ENCODE measurements around the gene MSN.
A peak's percentile ranks its signal among the peaks of the same experiment; 100 is the strongest.

Gene MSN

GRCh38 chrX:65674204-65674893, 6.9 kb downstream of the MSN start:
- peak; percentile 37 for DNase-seq

DNA sequence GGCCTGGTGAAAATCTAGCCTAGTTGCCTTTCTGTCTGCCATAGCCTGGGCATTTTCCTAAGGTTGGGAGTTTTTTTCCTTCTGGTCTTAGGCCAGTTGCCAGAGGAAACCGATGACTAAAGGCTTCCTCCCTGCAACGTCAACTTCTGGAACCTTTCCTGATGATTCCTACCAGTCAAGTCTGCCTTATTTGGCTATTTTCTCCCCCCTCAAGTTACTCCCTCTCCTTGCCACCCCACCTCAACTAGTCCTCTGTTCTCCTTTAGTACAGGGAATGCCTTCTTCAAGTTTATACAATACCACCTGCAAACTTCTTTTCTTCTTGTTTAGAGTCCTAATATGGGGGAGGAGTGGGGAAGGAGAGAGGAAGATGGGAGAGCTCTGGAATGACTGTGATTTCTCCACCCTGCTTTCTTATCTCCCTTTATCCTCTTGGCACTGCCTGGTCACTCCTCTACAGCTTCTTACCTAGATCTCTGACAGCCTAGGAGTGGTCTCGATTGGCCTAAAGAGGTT, 10.6 kb downstream of the MSN start:
- DNase-seq = peak; percentile 89

DNA sequence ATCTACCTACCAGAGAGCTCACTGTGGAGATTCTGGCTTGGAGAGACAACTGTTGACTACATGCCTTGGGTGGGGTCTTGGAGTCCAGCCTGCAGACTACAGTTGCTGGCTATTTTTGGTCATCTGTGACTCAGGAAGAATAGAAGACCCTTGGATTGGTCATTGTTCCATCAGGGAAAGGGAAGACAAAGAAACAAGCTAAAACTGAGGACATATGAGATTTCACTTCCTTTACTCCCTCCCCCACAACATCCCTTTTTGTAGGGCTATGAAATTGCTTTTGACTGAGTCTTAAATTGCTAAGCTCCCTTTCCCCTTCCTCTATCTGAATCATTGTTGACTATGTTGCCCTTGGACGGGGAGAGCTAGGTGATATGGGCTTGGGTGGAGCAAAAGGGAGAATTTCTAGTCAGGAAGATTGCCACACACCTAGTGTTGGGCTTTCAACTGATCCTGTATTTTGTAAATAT, 11.7 kb downstream of the MSN start:
- DNase-seq = peak; percentile 64

DNA sequence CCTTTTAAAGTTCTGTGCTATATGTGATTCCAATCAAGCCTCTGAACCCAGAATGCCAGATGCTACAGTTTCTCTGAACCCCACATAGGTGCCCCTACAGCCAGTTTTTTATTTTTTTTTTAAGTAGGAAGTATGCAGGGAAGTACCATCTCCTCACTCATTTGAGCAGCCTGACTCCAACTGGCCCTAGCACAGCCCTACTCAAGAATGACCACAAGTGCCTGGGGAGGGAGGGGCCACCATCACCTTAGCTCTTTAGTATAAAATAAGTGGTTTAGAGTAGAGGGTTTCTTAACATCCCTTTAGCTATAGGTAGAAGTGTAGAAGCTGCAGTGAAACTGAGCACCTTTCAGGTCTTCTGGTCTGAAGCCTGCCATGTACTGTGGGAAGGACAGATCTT, 14.4 kb downstream of the MSN start:
- DNase-seq = no peak

DNA sequence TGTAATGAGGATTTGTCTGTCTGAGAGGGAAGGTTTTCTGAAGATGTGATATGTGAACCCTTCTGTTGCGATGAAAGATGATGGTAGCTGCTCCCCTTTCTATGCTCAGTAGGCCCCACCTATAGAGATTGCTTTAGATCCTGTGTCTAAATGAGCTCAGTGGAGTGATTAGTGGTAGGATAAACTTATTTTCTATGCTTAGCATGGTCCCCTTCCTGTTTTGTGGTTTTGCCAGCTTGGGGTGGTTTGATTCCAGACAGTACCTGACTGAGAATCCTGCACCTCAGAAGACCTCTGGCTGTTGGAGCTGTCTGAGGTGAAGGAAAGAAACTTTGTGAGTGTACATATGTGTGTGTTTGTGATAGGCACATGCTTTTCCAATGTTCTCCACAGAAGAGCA, 17.7 kb downstream of the MSN start:
- no peak for DNase-seq

DNA sequence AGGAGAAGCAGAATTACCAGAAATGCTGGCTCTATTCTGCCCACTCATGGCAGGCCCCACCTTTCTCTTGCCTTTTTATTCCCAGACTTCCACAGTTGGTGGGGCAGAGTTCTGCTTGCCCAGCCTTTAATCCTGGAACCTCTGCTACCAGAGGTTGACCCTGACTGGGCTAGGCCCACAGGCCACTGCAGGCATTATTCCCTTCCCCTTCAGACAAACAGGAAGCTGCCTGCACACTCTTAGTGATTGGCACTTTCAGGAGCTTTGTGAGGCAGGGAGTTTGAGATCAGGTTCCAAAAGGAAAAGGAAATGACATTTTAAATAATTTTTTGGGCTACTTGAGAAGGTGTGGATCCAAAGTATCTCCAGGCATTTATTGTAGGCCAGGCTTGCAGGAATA, 18.8 kb downstream of the MSN start:
- no peak for DNase-seq

DNA sequence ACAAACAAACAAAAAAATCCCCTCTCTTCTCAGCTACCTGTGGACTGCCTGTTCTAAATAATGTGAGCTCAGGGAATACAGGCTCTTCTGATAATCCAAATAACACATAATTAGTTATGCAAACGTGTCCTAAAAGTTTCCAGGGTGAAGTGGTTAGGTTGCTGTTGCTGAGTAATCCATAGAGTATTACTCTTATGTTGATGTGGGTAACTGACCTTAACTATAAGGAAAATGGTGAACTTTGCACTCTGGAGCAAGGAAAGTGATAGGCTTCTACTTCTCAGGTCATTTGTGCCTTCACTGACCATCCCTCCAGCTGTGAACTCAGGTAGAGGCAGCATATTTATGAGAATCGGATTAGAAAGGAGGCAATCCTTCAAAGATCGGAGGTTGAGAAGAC, 19.9 kb downstream of the MSN start:
- DNase-seq = no peak

DNA sequence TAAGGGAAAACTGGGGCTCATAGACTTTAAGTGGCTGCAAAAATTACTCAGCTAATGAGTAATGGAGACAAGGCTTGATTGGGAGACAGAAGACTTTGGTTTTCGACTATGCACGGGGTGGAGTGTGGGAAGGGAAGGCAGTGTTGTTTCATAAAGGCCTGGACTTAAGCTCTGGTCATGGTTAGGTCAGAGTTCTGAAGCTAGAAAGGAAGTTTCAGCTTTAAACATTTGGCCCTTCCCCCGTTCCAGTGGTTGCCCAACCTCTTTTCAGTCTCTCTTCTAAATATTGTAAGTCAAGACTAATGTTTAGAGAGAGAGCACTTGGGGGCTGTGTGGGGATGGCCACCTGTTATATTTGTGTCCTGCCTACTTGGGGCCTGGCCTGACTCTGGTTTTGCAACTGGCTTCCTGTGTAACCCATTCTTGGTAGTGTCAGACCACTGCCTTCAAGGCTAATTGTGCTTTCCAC, 21.0 kb downstream of the MSN start:
- DNase-seq = peak; percentile 50

GRCh38 chrX:65689377-65689776, 21.9 kb downstream of the MSN start:
- DNase-seq = no peak

DNA sequence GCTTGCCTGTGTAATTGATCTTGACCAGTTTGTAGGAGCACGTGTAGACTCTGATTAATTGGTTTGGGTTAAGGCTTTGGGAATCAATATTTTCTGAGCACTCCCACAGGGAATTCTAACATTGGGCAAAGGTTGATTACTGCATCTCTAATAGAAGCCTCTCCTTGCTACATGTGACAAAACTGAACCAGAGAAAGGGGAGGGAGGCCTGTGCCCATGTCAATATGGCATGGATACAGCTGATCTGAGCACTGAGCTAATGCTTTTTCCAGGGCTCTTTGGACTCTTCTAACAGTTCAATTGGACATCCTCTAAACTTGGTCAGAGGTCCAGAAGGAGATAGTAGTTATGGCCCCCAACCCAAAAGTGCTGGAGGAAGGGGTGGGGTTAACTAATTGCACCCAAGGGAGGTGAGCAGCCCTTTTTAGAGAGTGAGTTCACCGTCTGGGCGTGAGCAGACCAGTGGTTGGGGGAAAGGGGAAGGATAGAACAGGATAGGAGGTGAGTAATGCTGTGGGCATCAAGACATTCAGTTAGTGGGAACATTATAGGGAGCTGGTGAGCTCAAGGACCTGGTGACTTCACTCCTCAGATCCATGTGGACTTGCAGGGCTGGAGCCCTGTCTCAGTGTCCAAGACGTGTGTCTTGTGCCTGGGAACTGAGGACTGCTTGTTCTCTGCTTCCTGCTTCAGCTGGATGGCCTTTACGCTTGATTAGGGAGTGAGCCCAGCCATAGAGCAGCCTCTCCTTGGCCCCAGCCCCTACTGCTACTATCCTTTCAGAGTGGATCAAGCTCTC, 22.8 kb downstream of the MSN start:
- DNase-seq = peak; percentile 79

DNA sequence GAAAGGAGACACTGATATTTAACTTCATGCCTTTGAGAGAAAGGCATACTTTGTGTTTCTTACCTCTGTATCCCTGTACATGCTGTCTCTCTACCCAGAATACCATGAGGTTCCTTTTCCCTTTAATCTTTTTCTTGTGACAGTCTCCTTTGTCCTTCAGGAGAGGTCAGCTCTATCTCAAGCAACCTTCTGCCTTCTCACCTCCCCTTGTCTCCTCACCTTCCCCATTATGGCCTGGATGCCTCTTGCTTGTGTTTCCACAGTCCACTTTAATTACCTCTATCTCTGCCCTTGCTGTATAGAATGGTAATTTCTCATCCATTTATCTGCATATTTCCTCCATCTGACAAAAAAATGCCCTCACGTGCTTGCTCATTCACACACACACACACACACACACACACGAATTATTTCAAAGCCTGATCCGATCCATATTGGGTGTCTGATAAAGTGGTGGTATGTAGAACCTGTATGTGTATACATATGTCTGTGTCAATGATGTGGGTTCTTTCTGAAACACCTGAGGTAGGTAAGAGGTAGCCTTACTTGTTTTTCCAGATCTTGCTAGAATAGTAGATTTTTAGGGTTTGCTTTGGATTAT, 28.5 kb downstream of the MSN start:
- DNase-seq = no peak

GRCh38 chrX:65696613-65697012, 29.2 kb downstream of the MSN start:
- no peak for DNase-seq

DNA sequence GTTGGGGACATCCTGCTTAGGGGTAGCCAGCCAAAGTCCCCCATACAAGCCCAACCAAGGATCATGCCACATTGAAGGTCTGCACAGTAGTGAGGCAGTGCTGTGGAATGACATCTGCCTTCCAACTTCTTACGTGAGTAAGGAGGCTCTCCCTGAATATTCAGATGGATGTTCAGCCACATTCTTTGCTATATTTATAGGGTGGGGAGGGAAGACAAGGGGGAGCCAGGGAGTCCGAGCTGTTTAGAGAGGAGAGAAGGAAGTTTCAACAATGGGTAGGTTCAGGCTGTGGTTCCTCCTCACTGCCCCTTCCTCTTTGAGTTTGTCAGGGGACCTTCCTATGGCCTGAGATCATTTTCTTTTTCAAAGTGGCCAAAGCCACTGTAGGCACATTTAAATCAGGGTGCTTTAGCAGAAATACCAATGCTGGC, 29.8 kb downstream of the MSN start:
- peak; percentile 82 for DNase-seq

DNA sequence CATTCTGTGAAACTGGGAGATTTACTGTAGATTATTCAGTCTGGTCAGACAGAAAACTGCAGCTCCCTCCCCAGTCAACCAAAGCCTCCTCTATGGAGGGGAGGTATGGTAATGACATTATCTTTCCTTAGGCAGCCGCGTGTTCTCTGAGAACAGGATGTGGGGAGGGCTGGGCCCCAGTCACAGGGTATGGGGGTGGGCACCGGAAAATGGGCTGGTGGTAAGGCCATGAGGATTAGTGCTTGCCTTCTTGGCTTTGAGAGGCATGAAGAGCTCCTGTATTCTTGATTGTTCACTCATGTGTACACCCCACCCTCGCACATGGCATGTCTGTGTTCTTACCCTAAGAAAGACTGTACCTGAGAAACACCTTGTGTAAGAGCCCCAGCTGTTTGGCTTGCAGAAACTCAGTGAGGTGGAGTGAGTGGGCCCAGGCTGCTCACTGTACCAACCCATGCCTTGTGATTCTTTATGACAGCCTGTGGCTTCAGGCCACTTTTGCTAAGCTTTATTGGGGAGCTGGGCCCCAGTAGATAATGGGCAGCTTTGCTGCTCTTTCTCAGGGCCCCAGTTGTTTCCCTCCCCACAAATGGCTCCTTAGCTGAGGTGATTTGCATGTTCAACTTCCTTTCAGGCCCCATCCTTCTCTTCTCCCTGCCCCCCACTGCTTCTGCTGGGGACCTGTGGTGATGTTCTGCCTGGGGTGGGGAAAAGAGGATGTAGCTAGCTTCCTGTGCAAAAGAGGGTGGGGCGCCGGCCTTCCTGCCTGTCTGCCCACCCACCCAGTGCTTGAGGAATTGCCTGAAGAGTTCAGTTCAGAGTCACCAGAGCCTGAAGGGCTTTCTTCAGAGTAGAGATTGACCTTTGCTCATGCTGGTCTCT, 30.7 kb downstream of the MSN start:
- DNase-seq = peak; percentile 37

GRCh38 chrX:65702956-65703355, 35.5 kb downstream of the MSN start:
- no peak for DNase-seq

GRCh38 chrX:65705439-65705838, 38.0 kb downstream of the MSN start:
- DNase-seq = no peak

- peak; percentile 94 for DNase-seq
These were observed 38.8 kb downstream of the MSN start for GRCh38 chrX:65706041-65706828.

DNA sequence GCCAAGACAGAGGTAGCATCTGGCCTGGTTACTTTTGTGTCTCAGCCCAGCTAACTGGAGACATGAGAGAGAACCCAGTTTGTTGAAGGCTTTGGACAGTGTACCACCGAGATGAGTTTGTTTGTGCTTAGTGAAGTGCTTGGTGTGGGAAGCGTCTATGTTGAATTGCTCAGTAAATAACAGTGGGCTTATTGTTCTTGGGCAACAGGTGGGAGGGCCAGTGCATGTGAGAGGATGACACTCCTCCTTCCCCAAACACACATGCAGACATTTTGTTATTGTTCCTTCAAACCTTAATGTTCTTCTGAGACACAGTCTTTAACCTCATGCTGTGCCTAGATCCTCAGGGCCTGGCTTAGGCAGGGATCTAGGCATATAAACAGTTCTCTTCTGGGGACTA, 39.7 kb downstream of the MSN start:
- no peak for DNase-seq

DNA sequence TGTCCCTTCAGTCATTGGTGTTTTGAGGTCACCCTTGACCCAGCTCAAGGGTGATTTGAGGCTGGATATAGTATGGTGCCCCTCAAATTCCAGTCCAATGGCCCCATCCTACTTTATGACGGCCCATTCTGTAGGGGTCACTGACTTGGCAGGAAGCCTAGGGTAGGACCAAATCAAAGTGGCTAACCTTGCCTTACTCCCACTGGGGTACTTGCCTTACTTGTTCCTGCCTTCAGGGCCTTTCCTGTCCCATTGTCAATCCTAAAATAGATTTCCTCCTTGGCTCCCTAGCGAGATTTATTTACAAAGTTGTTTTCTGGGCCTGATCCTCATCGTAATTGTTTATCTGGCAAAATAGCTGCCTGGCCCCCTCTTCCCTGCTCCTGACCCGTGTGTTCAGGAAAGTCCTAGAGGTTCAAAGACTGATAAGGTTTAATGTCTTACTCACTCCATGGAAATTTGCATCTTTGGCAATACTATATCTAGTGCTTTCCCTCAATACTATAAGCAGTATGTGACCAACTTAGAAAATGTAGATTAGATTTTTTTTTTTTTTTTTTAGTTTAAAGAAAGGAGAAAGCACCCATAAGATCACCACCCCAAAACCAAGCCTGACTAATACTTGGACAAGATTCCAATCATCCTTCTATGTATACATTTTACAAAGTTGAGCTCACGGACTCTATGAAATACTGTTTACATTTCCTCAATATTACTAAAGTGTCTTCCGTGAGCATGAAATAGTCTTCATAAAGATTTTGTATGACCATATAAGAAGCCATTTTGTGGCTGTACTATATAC, 44.8 kb downstream of the MSN start:
- DNase-seq = no peak

GRCh38 chrX:65718538-65718937, 51.1 kb downstream of the MSN start:
- no peak for DNase-seq
